ENCODE data around the gene C1RL. TPM values are rescaled to one million over a fixed set of nuclear protein-coding genes. Genes with fewer than 3 reads are reported as not detected.
A peak's percentile ranks its signal among the peaks of the same experiment; 100 is the strongest.

C1RL gene
- total RNA-seq, 2 experiments from 2014 or later = 12.2 to 14.1 TPM

DNA sequence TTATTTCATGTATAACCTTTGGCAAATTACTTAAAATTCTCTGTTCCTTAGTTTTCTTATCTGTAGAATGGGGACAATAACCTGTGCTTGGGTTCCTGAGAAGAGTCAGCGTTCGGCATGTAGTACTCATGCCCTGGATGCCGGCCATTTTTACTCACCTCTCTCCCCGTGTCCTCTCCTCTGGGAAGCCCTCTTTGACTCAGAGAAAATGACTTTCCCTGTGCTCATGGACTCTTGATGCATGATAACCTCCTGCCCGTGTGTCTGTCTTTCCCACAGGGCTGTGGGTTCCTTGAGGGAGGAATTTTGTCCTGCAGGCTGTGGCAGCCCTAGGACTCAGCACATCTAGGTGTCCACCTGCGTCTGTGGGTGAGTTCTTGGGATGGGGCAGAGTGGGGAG is 5.8 kb upstream of the C1RL start:
- Mint-ChIP-seq H3K4me3 (no peak overlapping the region), H3K4me1 (ENCODE audit: low read depth) (peaks cover 6% of the 10 kb centered on the region), H3K36me3 (ENCODE audit: low read depth) (peaks cover 34% of the 10 kb centered on the region), H3K27me3 (no peaks in the 10 kb centered on the region), H3K27ac (no peak overlapping the region), H3K9me3 (no peaks in the 10 kb centered on the region)
- H3K27me3 ChIP-seq (ENCODE audit: control insufficient read depth in 1 of 2, insufficient read depth in 2 of 2, low read length in 2 of 2) = no peaks in the 10 kb centered on the region
- intact Hi-C loops (cut with DNase I, micrococcal nuclease) = no loop called here
- ATAC-seq (ENCODE audit: poor library complexity) (no peak), DNase-seq (peak in 1 of 14 experiments; percentile 7)
- ChIA-PET CTCF (no interaction called here), POLR2A (no interaction called here)
- peaks cover 14% of the 10 kb centered on the region for H3K4me1 ChIP-seq (ENCODE audit: insufficient read depth, low read length)
- peaks cover 15% of the 10 kb centered on the region for H3K36me3 ChIP-seq (ENCODE audit: insufficient read depth, low read length)
- no peak for TF ChIP-seq CTCF (IDR thresholded peaks at IDR 0.05)
- H3K4me3 ChIP-seq (ENCODE audit: low read length) = no peak overlapping the region
- H3K9me3 ChIP-seq (ENCODE audit: control insufficient read depth in 1 of 2, insufficient read depth in 1 of 2, low read length in 2 of 2) = no peaks in the 10 kb centered on the region
- no peak overlapping the region for H3K27ac ChIP-seq (ENCODE audit: low read depth in 1 of 2, low read length in 2 of 2)

DNA sequence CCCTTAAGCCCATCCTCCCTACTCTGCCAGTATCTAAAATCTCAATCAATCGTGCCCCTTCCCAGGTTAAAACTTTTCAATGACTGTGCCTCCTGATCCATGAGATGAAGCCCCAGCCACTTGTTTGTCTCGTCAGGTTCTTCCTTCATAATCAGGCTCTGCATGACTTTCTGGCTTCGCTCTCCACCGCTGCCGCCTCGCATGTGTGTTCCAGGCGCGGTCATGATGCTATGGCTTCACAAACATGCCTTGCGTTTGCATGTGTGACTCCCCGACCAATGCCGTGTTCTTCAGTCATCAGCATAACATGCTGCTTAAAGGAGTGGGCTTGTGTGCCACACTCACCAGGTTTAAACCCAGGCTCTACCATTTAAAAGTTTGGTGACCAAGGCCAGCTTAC is 5.0 kb upstream of the C1RL start:
- Mint-ChIP-seq H3K4me3 (no peak overlapping the region), H3K4me1 (ENCODE audit: low read depth) (peaks cover 14% of the 10 kb centered on the region), H3K36me3 (ENCODE audit: low read depth) (peaks cover 40% of the 10 kb centered on the region), H3K9me3 (no peaks in the 10 kb centered on the region), H3K27ac (no peak overlapping the region), H3K27me3 (no peaks in the 10 kb centered on the region)
- H3K9me3 ChIP-seq (ENCODE audit: control insufficient read depth in 1 of 2, insufficient read depth in 1 of 2, low read length in 2 of 2) = no peaks in the 10 kb centered on the region
- H3K27ac ChIP-seq (ENCODE audit: low read depth in 1 of 2, low read length in 2 of 2) = no peak overlapping the region
- H3K4me3 ChIP-seq (ENCODE audit: low read length) = no peak overlapping the region
- POLR2A ChIA-PET = interaction anchor here (1.2 kb wide), 2 partner anchors 96 to 241 kb away, joined by 5 to 7 read pairs; partner anchors contain the start of genes LPCAT3 and SPSB2
- peaks cover 23% of the 10 kb centered on the region for H3K4me1 ChIP-seq (ENCODE audit: insufficient read depth, low read length)
- TF ChIP-seq CTCF (IDR thresholded peaks at IDR 0.05) = no peak
- peaks cover 15% of the 10 kb centered on the region for H3K36me3 ChIP-seq (ENCODE audit: insufficient read depth, low read length)
- CTCF ChIA-PET = interaction anchor here (1.4 kb wide), 1 partner anchor 223 kb away, joined by 4 read pairs; no protein-coding TSS in a partner anchor
- intact Hi-C loops (cut with DNase I, micrococcal nuclease) = no loop called here
- DNase-seq = peak in 1 of 14 experiments; percentile 10
- H3K27me3 ChIP-seq (ENCODE audit: control insufficient read depth in 1 of 2, insufficient read depth in 2 of 2, low read length in 2 of 2) = no peaks in the 10 kb centered on the region
- ATAC-seq (ENCODE audit: poor library complexity) = no peak

- POLR2A ChIA-PET = interaction anchor here (0.8 to 1.3 kb wide), 6 partner anchors 95 to 560 kb away, joined by 4 to 9 read pairs (median 5); partner anchors contain the start of genes C12orf57, LPCAT3, RNU7-1 and SPSB2
- H3K4me3 ChIP-seq (ENCODE audit: low read length) = no peak overlapping the region
- Mint-ChIP-seq H3K4me1 (ENCODE audit: low read depth) (peaks cover 18% of the 10 kb centered on the region), H3K27ac (no peak overlapping the region), H3K4me3 (peak overlapping the region; percentile 21), H3K9me3 (no peaks in the 10 kb centered on the region), H3K27me3 (no peaks in the 10 kb centered on the region), H3K36me3 (ENCODE audit: low read depth) (peaks cover 43% of the 10 kb centered on the region)
- CTCF ChIA-PET = interaction anchor here (0.9 to 1.5 kb wide), 11 partner anchors 9 to 261 kb away, joined by 3 to 8 read pairs (median 3); partner anchors contain the start of gene SPSB2
- no peaks in the 10 kb centered on the region for H3K9me3 ChIP-seq (ENCODE audit: control insufficient read depth in 1 of 2, insufficient read depth in 1 of 2, low read length in 2 of 2)
- intact Hi-C loops (cut with DNase I, micrococcal nuclease) = loop anchor here (1.0 to 2.0 kb wide), 3 partner anchors 189 to 245 kb away; no protein-coding TSS in a partner anchor
- no peaks in the 10 kb centered on the region for H3K27me3 ChIP-seq (ENCODE audit: control insufficient read depth in 1 of 2, insufficient read depth in 2 of 2, low read length in 2 of 2)
- ATAC-seq (ENCODE audit: poor library complexity) = peak; percentile 43
- TF ChIP-seq CTCF (IDR thresholded peaks at IDR 0.05) = peak; percentile 85
- H3K4me1 ChIP-seq (ENCODE audit: insufficient read depth, low read length) = peaks cover 23% of the 10 kb centered on the region
- peak in 12 of 14 experiments; percentile 11 to 79 (median 24) for DNase-seq
- no peak overlapping the region for H3K27ac ChIP-seq (ENCODE audit: low read depth in 1 of 2, low read length in 2 of 2)
- H3K36me3 ChIP-seq (ENCODE audit: insufficient read depth, low read length) = peaks cover 15% of the 10 kb centered on the region
These were observed 4.4 kb upstream of the C1RL start for GRCh38 chr12:7113389-7113871.
